Prostate gland (tissue), 2 donors: Measurements from ENCODE around the gene SLC22A17.

ENCODE experiments used
- CTCF ChIP-seq, 4 experiments: fragments of 200-600 bp in 2 of 4; fragments of 450-650 bp in 2 of 4; sonication (generic) in 2 of 4; IDR thresholded peaks; 1 replicate in 3 of 4; 2 replicates in 1 of 4; pipeline ENCODE4 v1.5.1; 2016 to 2019; ENCODE audit warnings: antibody characterized with exemption in 4 of 4, mild to moderate bottlenecking in 2 of 4, moderate library complexity in 2 of 4
- POLR2A ChIP-seq: fragments of 450-650 bp; IDR thresholded peaks from one replicate; pipeline ENCODE4 v1.6.1; 2016; ENCODE audit warnings: antibody characterized with exemption, mild to moderate bottlenecking
- POLR2AphosphoS5 ChIP-seq: sonication (generic); formaldehyde crosslinking; IDR thresholded peaks from one replicate; pipeline ENCODE4 v1.6.1; 2017; ENCODE audit warnings: antibody characterized with exemption

GRCh38 chr14:23307687-23308644, 44.7 kb downstream of the SLC22A17 start:
- TF ChIP-seq POLR2A (no peak), CTCF (IDR thresholded peaks at IDR 0.05) (no peak), POLR2AphosphoS5 (no peak)
